Transverse colon (tissue), 4 donors: Measurements from ENCODE around the gene NXPH1. TPM values are rescaled to one million over a fixed set of nuclear protein-coding genes. Genes with fewer than 3 reads are reported as not detected.

ENCODE experiments used
- DNase-seq: peaks from one replicate; pipeline ENCODE4 v3.0.0-alpha.2; 2019
- H3K27ac ChIP-seq, 4 donors: fragments of 200-600 bp; sonication (generic); 2 replicates each; pipeline ENCODE4 v1.5.1; 2016 to 2018; ENCODE audit warnings: inconsistent platforms in 4 of 4
- H3K27me3 ChIP-seq: fragments of 200-600 bp; sonication (generic); 2 replicates; pipeline ENCODE4 v1.5.1; 2017; ENCODE audit warnings: inconsistent platforms
- H3K36me3 ChIP-seq, 4 donors: fragments of 200-600 bp; sonication (generic); 2 replicates each; pipeline ENCODE4 v1.5.1; 2017 to 2019; ENCODE audit warnings: inconsistent platforms in 4 of 4
- H3K4me1 ChIP-seq, 4 donors: fragments of 200-600 bp; sonication (generic); 2 replicates each; pipeline ENCODE4 v1.5.1; 2017 to 2020; ENCODE audit warnings: inconsistent platforms in 4 of 4
- H3K4me3 ChIP-seq, 4 donors: fragments of 200-600 bp; sonication (generic); 1 replicate in 1 of 4; 2 replicates in 3 of 4; pipeline versions ENCODE4 v1.5.1 to v1.6.1; 2017 to 2019; ENCODE audit warnings: inconsistent platforms in 4 of 4
- H3K9me3 ChIP-seq, 2 donors: fragments of 200-600 bp; sonication (generic); 2 replicates each; pipeline ENCODE4 v1.5.1; 2017 to 2019; ENCODE audit warnings: inconsistent platforms in 2 of 2
- EP300 ChIP-seq: sonication (generic); formaldehyde crosslinking; IDR thresholded peaks from one replicate; pipeline ENCODE4 v1.6.1; 2017; ENCODE audit warnings: antibody characterized with exemption, low read depth
- POLR2A ChIP-seq: fragments of 450-650 bp; IDR thresholded peaks from one replicate; pipeline ENCODE4 v1.6.1; 2016; ENCODE audit warnings: antibody characterized with exemption, mild to moderate bottlenecking, moderate library complexity
- POLR2AphosphoS5 ChIP-seq, 3 donors: sonication (generic); formaldehyde crosslinking; IDR thresholded peaks; one replicate each; pipeline ENCODE4 v1.6.1; 2016; ENCODE audit warnings: antibody characterized with exemption in 3 of 3
- WGBS, 2 donors: methylation state at CpG; one replicate each; pipeline ENCODE4 v1.1.5; 2018; ENCODE audit warnings: low coverage in 1 of 2; 5-methylcytosine and 5-hydroxymethylcytosine counted together
- in situ Hi-C, 4 donors: fragments of 200-750 bp; cut with MboI; loops; one replicate each; pipeline versions ENCODE4 v1.15.0 to v1.15.1; 2017; ENCODE audit warnings: low sequenced_read_pairs in 3 of 4, low pct_ligation_motif_present in 1 of 4, low pct_unique_long_range_greater_than_20kb in 1 of 4
- intact Hi-C: fragments of 100-400 bp; cut with DNase I; formaldehyde crosslinking; loops from one replicate; pipeline ENCODE4 v1.15.1; 2023; ENCODE audit warnings: low total_unique reads
- total RNA-seq, 4 donors: library from RNA; depleted of rRNA; stranded (reverse); fragments of >200 nt; gene quantifications; one replicate each; pipeline ENCODE4 v1.1.0, GENCODE V29; 2016
- TF ChIP-seq, protein P1 (sequence below), 5 experiments: fragments of 200-600 bp in 3 of 5; fragments of 450-650 bp in 2 of 5; sonication (generic) in 3 of 5; IDR thresholded peaks; 1 replicate in 2 of 5; 2 replicates in 3 of 5; pipeline ENCODE4 v1.5.1; 2016 to 2017; ENCODE audit warnings: antibody characterized with exemption in 5 of 5, inconsistent platforms in 3 of 5, mild to moderate bottlenecking in 2 of 5, moderate library complexity in 1 of 5

The NXPH1 gene
- total RNA-seq, 4 donors from 2014 or later: not detected

DNA sequence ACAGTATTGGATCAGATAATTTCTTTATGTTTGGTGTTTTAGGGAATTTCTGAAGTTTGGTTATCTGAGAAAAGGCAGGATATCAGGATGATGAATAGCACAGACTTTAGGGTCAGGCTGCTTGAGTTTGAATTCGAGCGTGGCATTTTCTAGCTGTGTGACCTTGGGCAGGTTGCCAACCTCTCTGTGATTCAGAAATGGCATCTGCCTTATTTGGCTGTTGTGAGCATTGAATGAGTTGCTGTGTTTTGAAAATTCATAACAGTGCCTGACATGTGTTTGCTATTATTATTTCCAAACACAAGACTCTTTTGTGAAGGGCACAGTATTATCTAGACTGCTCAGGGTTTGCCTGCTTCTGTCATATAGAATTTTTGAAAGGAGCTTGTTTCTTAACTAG is 66.9 kb downstream of the NXPH1 start:
- intact Hi-C loops: no loop called here
- Histone ChIP-seq H3K36me3 (no peaks in the 10 kb centered on the region), H3K27me3 (no peaks in the 10 kb centered on the region), H3K4me3 (no peak overlapping the region), H3K9me3 (no peaks in the 10 kb centered on the region), H3K4me1 (no peaks in the 10 kb centered on the region), H3K27ac (no peak overlapping the region)
- in situ Hi-C loops: no loop called here
- 23 to 40% methylated on average over 2 of the region's 2 CpGs for WGBS, 2 donors
- TF ChIP-seq POLR2A (no peak), EP300 (no peak)
- DNase-seq: no peak

DNA sequence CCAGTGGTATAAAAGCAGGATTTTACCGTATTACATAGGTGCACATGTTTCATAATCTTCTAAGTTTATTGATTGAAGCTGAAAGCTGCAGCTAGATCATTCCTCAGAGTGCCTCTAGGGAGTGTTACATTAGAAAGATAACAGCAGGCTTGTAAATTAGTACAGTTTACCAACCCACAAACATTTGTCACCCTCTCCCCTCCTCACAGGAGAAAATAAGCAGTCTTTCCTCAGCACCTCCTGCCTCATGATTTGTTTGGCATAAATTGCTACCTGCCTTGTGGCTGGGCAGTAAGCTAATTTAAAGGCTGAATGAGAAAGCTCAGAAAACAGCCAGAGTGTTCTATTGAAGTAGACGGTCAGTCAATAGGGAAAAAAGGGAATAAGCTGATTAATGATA is 74.2 kb downstream of the NXPH1 start:
- no peaks in the 10 kb centered on the region for H3K27me3 ChIP-seq
- no peak overlapping the region for H3K4me3 ChIP-seq
- H3K27ac ChIP-seq: no peak overlapping the region
- no peak for TF ChIP-seq POLR2A
- TF ChIP-seq, protein P1, sequence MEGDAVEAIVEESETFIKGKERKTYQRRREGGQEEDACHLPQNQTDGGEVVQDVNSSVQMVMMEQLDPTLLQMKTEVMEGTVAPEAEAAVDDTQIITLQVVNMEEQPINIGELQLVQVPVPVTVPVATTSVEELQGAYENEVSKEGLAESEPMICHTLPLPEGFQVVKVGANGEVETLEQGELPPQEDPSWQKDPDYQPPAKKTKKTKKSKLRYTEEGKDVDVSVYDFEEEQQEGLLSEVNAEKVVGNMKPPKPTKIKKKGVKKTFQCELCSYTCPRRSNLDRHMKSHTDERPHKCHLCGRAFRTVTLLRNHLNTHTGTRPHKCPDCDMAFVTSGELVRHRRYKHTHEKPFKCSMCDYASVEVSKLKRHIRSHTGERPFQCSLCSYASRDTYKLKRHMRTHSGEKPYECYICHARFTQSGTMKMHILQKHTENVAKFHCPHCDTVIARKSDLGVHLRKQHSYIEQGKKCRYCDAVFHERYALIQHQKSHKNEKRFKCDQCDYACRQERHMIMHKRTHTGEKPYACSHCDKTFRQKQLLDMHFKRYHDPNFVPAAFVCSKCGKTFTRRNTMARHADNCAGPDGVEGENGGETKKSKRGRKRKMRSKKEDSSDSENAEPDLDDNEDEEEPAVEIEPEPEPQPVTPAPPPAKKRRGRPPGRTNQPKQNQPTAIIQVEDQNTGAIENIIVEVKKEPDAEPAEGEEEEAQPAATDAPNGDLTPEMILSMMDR (IDR thresholded peaks at IDR 0.05): no peak
- no peak for TF ChIP-seq EP300
- TF ChIP-seq POLR2AphosphoS5 (IDR thresholded peaks at IDR 0.05): no peak
- no peaks in the 10 kb centered on the region for H3K9me3 ChIP-seq
- intact Hi-C loops: no loop called here
- in situ Hi-C loops: no loop called here
- no peaks in the 10 kb centered on the region for H3K36me3 ChIP-seq
- no peak for DNase-seq
- no peaks in the 10 kb centered on the region for H3K4me1 ChIP-seq
- WGBS, 2 donors: 73 to 83% methylated on average over 2 of the region's 2 CpGs

- intact Hi-C loops: no loop called here
- no peaks in the 10 kb centered on the region for H3K36me3 ChIP-seq
- no peak for DNase-seq
- no peak overlapping the region for H3K27ac ChIP-seq
- in situ Hi-C loops: no loop called here
- H3K9me3 ChIP-seq: no peaks in the 10 kb centered on the region
- H3K4me1 ChIP-seq: no peaks in the 10 kb centered on the region
- TF ChIP-seq EP300 (no peak), POLR2A (no peak), POLR2AphosphoS5 (IDR thresholded peaks at IDR 0.05) (no peak)
- TF ChIP-seq, protein P1 (IDR thresholded peaks at IDR 0.05): no peak
- H3K27me3 ChIP-seq: no peaks in the 10 kb centered on the region
- no peak overlapping the region for H3K4me3 ChIP-seq
- 40 to 81% methylated on average over 1 of the region's 1 CpG for WGBS, 2 donors
These were observed 76.2 kb downstream of the NXPH1 start for GRCh38 chr7:8509621-8510020.

DNA sequence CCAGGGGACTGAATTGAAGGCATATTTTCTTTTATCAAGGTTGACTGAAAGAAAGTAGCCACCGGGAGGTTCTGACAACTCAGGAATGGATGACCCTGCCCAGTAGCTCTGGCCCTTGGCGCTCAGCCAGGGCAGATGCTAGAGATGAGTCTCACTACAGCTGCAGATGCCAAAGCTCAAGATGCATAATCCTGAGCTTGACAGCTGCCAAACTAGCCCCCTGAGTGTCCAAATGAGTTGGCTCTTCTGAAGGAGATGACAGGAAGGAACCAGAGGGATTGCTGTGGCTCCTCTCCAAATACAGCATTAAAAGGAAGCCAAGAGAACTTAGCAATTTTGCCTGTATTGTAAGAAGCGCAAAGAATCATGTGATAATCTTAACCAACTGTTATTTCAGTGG is 78.4 kb downstream of the NXPH1 start:
- intact Hi-C loops: no loop called here
- H3K4me3 ChIP-seq: no peak overlapping the region
- H3K27me3 ChIP-seq: no peaks in the 10 kb centered on the region
- in situ Hi-C loops: no loop called here
- no peak overlapping the region for H3K27ac ChIP-seq
- no peak for DNase-seq
- no peaks in the 10 kb centered on the region for H3K9me3 ChIP-seq
- 71 to 100% methylated on average over 1 to 3 of the region's 3 CpGs for WGBS, 2 donors
- H3K36me3 ChIP-seq: no peaks in the 10 kb centered on the region
- H3K4me1 ChIP-seq: no peaks in the 10 kb centered on the region
- no peak for TF ChIP-seq POLR2A
- TF ChIP-seq, protein P1 (IDR thresholded peaks at IDR 0.05): no peak
- no peak for TF ChIP-seq POLR2AphosphoS5 (IDR thresholded peaks at IDR 0.05)
- no peak for TF ChIP-seq EP300

GRCh38 chr7:8514781-8515519 is 81.5 kb downstream of the NXPH1 start:
- Histone ChIP-seq H3K36me3 (no peaks in the 10 kb centered on the region), H3K4me1 (no peaks in the 10 kb centered on the region), H3K27ac (no peak overlapping the region), H3K27me3 (no peaks in the 10 kb centered on the region), H3K4me3 (no peak overlapping the region), H3K9me3 (no peaks in the 10 kb centered on the region)
- in situ Hi-C loops (no loop called here), intact Hi-C loops (no loop called here)
- no peak for DNase-seq
- 44 to 67% methylated on average over 2 to 3 of the region's 3 CpGs for WGBS, 2 donors
- TF ChIP-seq EP300 (no peak), POLR2AphosphoS5 (IDR thresholded peaks at IDR 0.05) (no peak), POLR2A (no peak)
- TF ChIP-seq, protein P1 (IDR thresholded peaks at IDR 0.05): no peak
